CD1c-positive myeloid dendritic cell (primary cell): ENCODE data around the gene NELL1.

Experiments
- DNase-seq: peaks from one replicate; pipeline ENCODE4 v3.0.0-alpha.2; 2016; ENCODE audit errors: extremely low spot score

NELL1 gene

GRCh38 chr11:20874358-20874757 is 205.0 kb downstream of the NELL1 start:
- DNase-seq, result no peak

DNA sequence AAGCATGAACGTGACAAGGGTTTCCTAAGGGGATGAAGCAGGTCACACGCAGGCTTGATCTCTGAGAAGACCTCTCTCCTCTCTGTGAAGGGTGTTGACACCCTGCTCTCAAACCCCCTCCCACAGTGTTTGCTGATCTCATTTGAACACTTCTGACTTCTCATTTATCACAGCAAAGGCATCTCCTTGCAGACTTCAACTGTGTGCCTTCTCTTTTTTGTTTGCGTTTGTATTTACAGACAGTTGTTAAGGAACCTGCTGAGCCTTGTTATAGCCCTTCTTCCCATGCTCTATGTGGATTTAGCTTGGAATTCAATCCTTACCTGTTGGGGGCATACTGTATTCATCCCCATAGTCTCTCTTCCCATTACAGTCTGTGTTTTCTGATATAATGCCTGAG is 206.5 kb downstream of the NELL1 start:
- DNase-seq, result no peak

GRCh38 chr11:20876738-20877137 is 207.4 kb downstream of the NELL1 start:
- DNase-seq, result no peak

DNA sequence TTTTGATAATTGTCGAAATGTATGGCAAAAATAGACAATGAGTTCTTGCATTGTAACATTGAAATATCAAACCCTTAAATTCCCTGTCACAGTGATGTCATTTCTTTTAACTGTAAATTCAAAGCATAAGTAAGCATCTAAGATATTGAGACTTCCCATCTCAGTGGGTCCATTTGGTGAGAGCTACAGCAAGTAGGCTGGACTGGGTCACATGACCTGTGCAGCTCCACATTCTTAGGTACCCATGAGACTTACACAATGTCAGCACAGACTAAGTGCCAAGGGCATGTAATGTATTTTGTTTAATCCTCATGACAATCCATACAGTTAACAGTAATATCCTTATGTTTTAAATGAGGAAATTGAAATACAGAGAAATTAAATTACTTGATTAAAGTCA is 210.7 kb downstream of the NELL1 start:
- DNase-seq, result no peak

DNA sequence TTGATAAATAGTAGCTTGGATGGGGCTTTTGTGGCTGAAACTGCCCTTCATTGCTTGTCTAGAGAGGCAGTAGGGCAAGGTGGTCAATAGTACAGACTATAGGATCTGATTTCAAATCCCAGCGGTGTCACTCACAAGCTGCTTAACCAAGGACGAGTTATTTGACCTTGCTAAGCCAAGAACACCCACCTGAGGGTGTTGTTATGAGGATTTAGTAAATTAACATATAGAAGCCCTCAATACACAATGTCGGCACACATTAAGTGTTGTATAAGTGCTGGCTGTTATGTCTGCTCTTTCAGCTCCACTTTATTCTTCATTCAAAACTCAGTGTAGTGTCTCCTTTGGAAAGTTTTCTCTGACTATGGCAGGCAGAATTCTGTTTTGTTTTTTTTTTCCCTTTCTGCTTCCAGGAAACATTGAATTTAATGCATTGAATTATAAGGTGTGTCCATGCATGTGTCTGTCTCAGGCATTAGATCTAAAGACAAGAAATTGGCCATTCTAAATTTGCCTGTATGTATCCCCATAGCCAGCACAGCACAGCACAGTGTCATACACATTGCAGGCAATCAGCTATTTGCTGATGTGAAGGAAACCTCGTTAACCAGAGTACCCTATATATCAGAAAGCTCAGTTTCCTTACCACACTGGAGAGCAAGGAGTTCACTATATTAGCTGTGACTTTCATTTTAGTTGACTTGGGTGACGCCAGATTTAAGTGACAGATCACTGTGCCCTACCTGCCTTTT is 212.1 kb downstream of the NELL1 start:
- DNase-seq, result no peak

GRCh38 chr11:20887137-20887536 is 217.8 kb downstream of the NELL1 start:
- DNase-seq, result no peak

DNA sequence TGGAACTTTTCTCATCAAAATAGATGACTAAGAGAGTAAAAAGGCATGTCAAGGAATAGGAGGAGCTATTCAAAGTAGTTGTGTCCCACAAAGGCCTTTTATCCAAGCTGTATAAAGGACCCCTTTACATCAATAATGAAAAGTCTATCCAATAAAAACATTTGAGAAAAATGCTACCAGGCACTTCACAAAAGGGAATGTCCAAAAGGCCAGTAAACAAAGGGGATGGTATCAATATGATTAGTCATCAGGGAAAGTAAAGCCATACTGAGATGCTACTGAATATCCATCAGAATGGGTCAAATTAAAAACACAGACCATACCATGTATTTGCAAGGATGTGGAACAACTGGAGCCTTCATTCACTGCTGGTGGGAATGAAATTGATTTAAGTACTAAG is 224.9 kb downstream of the NELL1 start:
- no peak for DNase-seq

GRCh38 chr11:20909995-20910726 is 240.8 kb downstream of the NELL1 start:
- DNase-seq, result no peak

GRCh38 chr11:20910733-20911132 is 241.3 kb downstream of the NELL1 start:
- no peak for DNase-seq

DNA sequence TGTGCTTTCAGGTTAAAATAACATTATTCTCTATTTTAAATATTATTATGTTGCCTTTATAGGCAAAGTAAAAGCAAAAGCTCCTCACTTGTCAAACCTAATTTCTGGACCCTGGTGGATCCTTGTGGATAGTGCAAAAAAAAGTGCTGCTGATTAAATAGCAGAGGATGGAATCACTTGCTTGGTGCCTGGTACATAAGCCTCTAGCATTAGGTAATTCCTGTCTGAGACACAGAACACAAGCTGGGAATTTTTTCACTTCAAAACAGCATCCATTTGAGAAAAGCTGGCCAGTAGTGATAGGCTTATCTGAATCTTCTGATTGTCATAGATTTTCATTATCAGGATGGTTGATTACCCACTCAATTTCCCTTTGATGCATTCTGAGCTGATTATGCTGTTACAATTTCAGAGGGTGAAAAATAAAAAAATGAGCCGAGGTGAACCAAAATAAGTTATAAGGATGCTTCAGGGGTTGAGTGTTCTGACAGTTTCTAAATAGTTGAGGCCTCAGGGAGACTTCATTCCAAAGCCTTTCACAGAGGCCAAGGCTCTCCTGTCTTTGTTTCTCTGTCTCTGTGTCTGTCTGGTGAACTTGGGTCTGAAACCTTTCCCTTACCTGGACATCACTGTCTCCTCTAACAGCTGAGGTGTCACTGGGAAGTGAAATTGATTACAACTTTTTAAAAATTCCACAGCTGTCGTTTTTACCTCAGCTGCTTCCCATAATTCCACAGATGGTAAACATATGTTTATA is 242.9 kb downstream of the NELL1 start:
- DNase-seq, result no peak

GRCh38 chr11:20912922-20913512 is 243.6 kb downstream of the NELL1 start:
- DNase-seq, result no peak

DNA sequence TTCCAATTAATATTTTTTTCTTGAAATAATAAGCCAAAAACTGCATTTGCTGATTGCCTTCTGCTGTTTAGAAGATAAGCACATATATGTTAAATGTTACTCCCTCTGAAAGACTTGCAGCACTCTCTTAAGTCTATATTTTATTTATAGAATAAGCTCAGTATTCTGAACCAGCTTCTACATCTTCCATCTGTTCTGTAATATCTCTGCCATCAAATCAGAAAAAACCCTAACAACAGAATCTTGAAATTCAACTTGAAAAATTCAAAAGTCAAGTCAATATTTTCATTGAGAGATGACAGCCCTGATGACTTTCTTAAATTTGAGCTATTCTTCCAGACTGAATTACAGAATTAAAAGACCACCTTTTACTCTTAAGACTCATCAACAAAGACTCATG is 247.9 kb downstream of the NELL1 start:
- DNase-seq, result no peak

DNA sequence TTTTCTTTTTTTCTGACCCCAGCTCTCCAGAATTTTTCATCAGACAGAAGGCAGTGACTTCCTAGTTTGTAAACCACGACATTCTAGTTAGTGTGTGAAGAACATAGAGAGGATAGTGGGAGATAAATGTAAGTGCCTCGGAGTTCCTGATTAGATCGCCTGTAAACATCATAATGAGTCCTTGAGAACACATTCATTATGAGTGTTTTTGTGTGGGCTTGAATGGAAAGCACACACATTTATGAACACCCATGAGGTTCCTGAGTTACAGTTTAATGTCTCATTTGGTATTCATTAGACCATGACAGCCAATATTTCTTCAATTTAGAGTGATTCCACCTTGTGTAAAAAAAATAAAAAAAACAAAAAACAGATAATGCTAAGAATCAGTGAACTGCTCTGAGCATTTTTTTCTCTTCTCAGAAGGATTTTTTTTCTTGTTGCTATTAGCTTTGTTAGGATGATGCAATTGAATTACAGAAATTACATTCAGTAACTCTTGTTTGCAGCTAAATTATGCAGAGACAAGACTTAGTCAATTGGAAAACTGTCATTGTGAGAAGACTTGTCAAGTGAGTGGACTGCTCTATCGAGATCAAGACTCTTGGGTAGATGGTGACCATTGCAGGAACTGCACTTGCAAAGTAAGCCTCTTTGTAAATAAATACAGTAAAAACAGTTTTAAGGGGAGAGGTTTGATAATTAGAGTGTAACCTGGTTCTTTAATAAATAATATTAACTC is 257.6 kb downstream of the NELL1 start:
- DNase-seq, result no peak

GRCh38 chr11:20931029-20931428 is 261.6 kb downstream of the NELL1 start:
- DNase-seq, result no peak

- no peak for DNase-seq
Measured at GRCh38 chr11:20933086-20933485, 263.7 kb downstream of the NELL1 start.

- DNase-seq, result no peak
Measured at GRCh38 chr11:20933958-20934357, 264.6 kb downstream of the NELL1 start.

DNA sequence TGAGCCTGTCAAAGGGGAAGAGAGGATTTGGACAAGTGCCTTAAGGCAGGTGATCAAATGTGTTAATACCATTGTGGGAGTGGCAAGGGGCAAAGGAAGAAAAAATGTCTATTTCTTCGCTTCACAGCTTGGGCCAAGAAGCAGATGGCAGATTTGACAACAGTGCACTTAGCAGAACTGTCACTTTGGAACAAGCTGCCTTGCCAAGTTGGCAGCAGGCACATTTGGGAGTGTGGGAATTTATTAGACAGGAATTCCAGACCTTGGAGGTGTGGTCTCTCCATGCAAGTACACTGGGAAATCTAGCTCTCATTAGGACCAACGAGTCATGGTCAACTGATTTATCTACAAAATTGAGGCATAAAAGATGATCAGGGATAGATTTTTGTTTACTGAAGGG is 265.1 kb downstream of the NELL1 start:
- no peak for DNase-seq

DNA sequence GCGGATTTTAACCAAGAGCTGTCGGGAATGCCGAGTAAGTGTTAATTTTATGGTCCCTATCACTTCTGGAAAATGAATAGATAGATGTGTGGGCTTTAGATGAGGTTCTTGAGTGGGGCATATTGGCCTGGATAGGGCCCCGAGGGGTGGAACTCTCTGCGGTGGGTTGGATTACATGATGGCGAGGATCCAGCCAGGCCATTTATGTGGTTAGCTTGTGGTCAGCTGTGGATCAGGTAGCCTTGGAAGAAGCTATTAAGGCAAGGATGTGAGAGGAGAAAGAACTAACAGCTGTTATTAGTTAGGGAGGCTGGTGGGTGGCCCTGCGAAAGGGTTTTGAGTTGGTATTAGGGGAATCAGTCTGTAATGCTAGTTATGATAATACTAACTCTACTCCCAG is 268.4 kb downstream of the NELL1 start:
- no peak for DNase-seq

DNA sequence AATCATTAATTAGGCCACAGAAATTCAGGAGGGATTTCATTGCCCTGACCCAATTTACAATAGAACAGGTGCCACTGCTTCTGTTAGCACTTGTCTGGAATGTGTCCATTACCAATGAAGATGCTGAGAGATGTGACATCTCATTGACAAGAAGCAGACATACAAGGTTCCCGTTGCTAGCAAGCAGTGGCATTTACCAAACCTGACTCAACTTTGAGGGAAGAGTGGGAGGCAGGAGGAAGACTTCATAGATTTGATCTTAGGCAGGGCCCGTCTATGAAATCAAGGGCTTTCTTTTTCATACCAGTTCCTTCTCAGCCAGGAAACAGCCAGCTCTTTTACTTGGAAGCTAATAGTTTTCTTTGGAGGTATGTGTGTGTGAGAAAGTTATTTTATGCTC is 280.2 kb downstream of the NELL1 start:
- DNase-seq, result no peak

- no peak for DNase-seq
Measured at GRCh38 chr11:20962581-20962980, 293.2 kb downstream of the NELL1 start.

- DNase-seq, result no peak
Measured at GRCh38 chr11:20963596-20963995, 294.2 kb downstream of the NELL1 start.

- DNase-seq, result no peak
Measured at GRCh38 chr11:20964985-20965384, 295.6 kb downstream of the NELL1 start.
